GM21723 (cell line): ENCODE data around the gene PAK1.

Source experiments
- ATAC-seq: cut with Tn5 transposase; IDR thresholded peaks from one replicate; pipeline ENCODE4 v1.9.1; 2021; ENCODE audit warnings: mild to moderate bottlenecking, moderate library complexity; ENCODE audit not compliant: unreplicated experiment

PAK1 gene

GRCh38 chr11:77440678-77441077 is 33.2 kb downstream of the PAK1 start:
- ATAC-seq, result no peak

- ATAC-seq, result peak; percentile 41
Observed at GRCh38 chr11:77438487-77438886, 35.4 kb downstream of the PAK1 start.

GRCh38 chr11:77436969-77437368 is 36.9 kb downstream of the PAK1 start:
- ATAC-seq, result no peak

- no peak for ATAC-seq
Observed at GRCh38 chr11:77436506-77436905, 37.4 kb downstream of the PAK1 start.

- no peak for ATAC-seq
Observed at GRCh38 chr11:77435972-77436371, 37.9 kb downstream of the PAK1 start.

- ATAC-seq, result no peak
Observed at GRCh38 chr11:77431813-77432212, 42.1 kb downstream of the PAK1 start.

- ATAC-seq, result no peak
Observed at GRCh38 chr11:77428598-77428997, 45.3 kb downstream of the PAK1 start.

- no peak for ATAC-seq
Observed at GRCh38 chr11:77425346-77425745, 48.5 kb downstream of the PAK1 start.

GRCh38 chr11:77424644-77425043 is 49.2 kb downstream of the PAK1 start:
- ATAC-seq, result no peak

GRCh38 chr11:77423624-77424023 is 50.3 kb downstream of the PAK1 start:
- no peak for ATAC-seq

GRCh38 chr11:77422687-77423086 is 51.2 kb downstream of the PAK1 start:
- ATAC-seq, result no peak

GRCh38 chr11:77421041-77421723 is 52.7 kb downstream of the PAK1 start:
- no peak for ATAC-seq

GRCh38 chr11:77418971-77419597 is 54.8 kb downstream of the PAK1 start:
- ATAC-seq, result no peak

- peak; percentile 68 for ATAC-seq
Observed at GRCh38 chr11:77418155-77418970, 55.5 kb downstream of the PAK1 start.

GRCh38 chr11:77416357-77416756 is 57.5 kb downstream of the PAK1 start:
- no peak for ATAC-seq

GRCh38 chr11:77413850-77414460 is 59.9 kb downstream of the PAK1 start:
- no peak for ATAC-seq

GRCh38 chr11:77412814-77413213 is 61.1 kb downstream of the PAK1 start:
- ATAC-seq, result no peak

- peak; percentile 92 for ATAC-seq
Observed at GRCh38 chr11:77411717-77412441, 62.0 kb downstream of the PAK1 start.

- ATAC-seq, result peak; percentile 46
Observed at GRCh38 chr11:77411137-77411707, 62.7 kb downstream of the PAK1 start.

GRCh38 chr11:77410076-77410827 is 63.6 kb downstream of the PAK1 start:
- ATAC-seq, result no peak
